ENCODE measurements around the gene ZBTB7B.

Gene ZBTB7B

DNA sequence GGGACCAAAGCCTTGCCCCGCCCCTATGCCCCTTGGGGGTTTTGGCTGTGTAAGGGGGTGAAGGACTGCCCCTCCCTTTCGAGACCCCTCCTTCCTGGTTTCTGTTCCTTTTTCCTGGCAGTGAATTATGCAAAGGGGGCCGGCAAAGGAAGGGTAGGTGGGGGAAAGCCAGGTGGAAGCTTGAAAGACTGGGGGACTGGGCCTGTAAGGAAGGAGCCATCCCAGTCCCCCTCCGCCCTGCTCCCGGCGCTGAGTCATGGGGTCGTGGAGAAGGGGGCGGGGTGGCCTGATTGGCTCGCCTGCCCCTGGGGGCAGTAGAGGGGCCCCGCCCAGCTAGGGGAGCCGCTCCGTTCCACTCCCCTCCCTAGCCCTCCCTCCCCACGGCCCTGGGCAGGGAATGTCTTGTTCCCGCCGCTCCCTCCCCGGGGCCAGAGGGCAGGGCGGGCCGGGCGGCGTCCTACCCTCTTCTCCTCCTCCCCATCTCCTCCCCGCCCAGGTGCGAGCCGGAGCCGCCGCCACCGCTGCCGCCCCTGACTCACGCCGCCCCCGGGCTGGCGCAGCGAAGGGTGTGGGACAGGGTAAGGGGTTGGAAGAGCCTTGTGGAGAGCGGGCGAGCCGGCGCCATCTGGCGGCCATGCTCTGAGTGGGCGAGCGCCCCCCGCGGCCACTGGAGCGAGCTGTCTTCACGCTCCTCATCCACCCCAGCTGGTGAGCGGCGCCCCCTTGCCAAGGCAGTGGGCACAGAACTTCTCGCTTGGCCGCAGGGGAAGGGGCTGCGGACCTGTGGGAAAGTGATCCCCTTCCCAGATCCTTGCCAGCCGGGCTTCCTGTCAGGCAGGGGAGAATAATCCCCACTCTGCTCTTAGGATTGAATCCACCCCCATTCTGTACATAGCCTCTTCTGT lies 14.7 kb downstream of the ZBTB7B start:
- DNase-seq (ENCODE audit: low read depth): no peak

DNA sequence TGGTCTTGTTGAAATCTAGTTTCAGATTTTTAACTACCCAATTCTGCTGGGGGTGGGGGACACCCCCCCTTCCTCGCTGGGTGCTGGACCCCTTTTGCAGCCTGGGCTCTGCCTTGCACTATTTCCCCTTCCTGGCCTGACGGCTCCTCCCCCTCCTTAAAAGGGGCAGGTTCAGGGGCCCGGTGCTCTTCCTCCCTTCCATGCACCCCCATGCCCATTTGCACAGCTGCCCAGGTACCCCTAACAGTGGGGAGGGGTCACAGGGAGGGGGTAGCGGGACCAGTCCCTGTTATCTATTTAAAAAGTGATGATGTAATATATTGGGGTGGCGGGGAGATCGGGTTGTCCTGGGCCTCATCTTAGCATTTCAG lies 15.3 kb downstream of the ZBTB7B start:
- no peak for DNase-seq (ENCODE audit: low read depth)

- no peak for DNase-seq (ENCODE audit: low read depth)
Observed at GRCh38 chr1:155018617-155019348, 16.2 kb downstream of the ZBTB7B start.

GRCh38 chr1:155019377-155020245 lies 17.0 kb downstream of the ZBTB7B start:
- no peak for DNase-seq (ENCODE audit: low read depth)

DNA sequence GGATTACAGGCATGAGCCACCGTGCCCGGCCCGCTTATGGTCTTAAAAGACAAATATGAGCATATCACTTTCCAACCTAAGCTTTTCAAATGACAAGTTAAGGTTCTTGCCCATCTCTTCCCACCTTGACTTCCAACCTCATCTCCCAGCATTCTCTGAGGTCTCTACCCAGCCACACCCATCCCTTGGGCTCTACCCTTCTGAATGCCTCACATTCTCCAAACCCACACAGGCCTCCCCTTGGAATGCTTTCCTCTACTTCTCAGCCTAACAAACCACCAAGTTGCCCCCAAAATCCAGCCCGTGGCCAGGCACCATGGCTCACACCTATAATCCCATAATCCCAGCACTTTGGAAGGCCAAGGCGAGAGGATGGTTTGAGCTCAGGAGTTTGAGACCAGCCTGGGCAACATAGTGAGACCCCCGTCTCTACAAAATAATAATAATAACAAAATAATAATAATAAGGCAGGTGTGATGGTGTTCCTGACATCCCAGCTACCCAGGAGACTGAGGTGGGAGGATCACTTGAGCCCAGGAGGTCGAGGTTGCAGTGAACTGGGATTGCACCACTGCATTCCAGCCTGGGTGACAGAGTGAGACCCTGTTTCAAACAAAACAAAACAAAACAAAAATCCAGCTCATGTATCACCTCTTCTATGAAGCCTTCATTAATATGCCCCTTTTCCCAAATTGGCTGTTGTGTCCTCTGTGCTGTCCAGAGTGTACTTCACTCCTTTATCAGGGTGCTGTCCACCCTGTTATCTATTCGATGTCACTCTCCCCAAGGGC lies 19.7 kb downstream of the ZBTB7B start:
- no peak for DNase-seq (ENCODE audit: low read depth)

DNA sequence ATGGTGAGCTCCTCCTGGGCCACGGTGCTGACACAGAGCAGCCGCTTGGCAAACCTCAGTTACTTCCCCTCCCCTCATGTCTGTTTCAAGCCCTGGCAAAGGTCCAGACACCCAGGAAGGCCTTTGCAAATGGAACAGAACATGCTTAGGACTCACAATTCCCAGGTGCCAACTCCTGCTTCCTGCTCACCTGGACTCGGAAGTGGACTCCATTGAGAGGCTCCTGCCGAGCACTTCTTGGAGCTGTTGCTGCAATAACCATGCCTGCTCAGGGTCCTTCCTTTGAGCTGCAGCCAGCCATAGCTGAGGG lies 20.3 kb downstream of the ZBTB7B start:
- DNase-seq (ENCODE audit: low read depth): no peak

- DNase-seq (ENCODE audit: low read depth): no peak
Observed at GRCh38 chr1:155023627-155024026, 21.0 kb downstream of the ZBTB7B start.

- no peak for DNase-seq (ENCODE audit: low read depth)
Observed at GRCh38 chr1:155024315-155024714, 21.7 kb downstream of the ZBTB7B start.

GRCh38 chr1:155026154-155026553 lies 23.6 kb downstream of the ZBTB7B start:
- DNase-seq (ENCODE audit: low read depth): no peak

GRCh38 chr1:155026588-155026987 lies 24.0 kb downstream of the ZBTB7B start:
- DNase-seq (ENCODE audit: low read depth): no peak

- DNase-seq (ENCODE audit: low read depth): no peak
Observed at GRCh38 chr1:155029513-155030242, 27.1 kb downstream of the ZBTB7B start.

GRCh38 chr1:155030243-155030795 lies 27.7 kb downstream of the ZBTB7B start:
- DNase-seq (ENCODE audit: low read depth): no peak

GRCh38 chr1:155030899-155031298 lies 28.3 kb downstream of the ZBTB7B start:
- DNase-seq (ENCODE audit: low read depth): no peak

GRCh38 chr1:155032886-155033285 lies 30.3 kb downstream of the ZBTB7B start:
- DNase-seq (ENCODE audit: low read depth): no peak

DNA sequence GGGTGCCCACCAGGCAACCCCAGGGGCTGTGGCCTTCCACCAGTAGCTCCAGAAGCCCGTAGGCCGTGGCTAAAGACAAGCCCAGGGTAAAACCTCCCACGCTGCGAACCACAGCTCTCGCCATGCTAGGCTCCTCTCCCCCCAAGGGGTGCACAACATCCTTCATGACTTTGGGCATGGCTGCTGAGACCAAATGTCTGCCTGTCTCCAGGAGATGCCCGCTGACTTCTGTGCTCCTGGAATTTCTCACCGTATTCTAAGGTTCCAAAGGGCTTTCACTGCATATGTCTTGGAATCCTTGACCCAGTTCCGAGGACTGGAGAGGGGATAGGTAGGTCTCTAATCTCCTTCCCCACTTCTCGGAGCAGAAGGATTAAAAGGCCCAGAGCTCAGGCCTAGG lies 30.9 kb downstream of the ZBTB7B start, which contains the start of the genes DCST1 and DCST2:
DCST1 (plus strand) TSS at position 301 of the 400 bp plus-strand sequence. CDS start 213 bp downstream, outside the sequence.
DCST2 (minus strand) TSS at position 258 of the 400 bp plus-strand sequence; CDS start at position 178, 80 bp downstream.
- no peak for DNase-seq (ENCODE audit: low read depth)

DNA sequence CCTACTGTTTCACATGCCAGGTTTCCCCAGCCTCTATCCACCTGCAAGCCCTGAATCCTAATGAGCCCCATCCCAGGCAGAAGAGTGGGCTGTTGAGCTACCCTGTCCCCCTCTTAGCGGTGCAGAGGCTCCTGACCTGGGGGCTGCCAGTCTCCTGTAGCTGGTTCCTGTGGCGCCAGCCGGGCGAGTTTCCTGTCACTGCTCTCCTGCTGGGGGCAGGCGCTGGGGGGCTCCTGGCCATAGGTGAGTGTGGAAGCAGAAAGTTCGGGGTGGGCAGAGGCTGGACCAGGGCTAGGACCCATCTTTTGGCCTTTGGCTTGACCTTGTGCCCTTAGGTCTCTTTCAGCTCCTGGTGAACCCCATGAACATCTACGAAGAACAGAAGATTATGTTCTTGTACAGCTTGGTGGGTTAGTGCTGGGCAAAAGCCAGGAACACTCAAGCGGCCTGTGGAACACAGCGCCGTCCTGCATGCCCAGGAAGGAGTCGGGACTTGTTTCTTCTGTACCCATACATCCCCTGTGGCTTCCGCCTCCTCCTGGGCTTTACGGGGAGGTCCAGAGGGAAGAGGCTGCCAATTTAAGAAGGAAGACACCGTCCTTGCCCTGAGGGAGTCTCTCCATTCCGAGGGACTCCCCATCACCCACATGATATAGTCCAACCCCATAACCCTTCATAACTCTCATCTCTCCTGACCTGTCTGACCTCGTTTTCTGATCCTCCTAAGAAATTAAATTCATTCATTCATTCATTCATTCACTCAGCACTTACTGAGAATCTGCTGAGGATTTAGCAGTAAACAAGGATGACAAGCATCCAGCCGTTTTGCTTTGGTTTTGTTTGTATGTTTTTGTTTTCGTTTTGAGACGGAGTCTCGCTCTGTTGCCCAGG lies 32.0 kb downstream of the ZBTB7B start:
- DNase-seq (ENCODE audit: low read depth): no peak

DNA sequence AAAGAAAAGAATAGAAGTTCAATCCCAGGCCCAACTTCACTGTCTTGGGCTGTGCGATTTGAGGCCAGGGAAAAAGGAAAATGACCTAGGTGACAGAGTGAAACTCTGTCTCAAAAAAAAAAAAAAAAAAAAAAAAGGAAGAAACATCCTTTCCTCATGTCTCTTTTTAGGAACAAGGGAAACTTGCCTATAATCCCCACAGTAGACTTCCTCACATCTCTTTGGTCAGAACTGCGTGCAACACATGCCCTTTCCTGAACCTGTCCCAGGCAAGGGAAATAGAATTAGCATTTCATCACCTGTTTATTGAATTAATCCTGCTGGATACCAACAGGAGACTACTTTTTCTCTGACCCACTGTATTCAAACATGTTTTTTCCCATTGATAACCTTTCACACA lies 33.3 kb downstream of the ZBTB7B start:
- DNase-seq (ENCODE audit: low read depth): no peak

DNA sequence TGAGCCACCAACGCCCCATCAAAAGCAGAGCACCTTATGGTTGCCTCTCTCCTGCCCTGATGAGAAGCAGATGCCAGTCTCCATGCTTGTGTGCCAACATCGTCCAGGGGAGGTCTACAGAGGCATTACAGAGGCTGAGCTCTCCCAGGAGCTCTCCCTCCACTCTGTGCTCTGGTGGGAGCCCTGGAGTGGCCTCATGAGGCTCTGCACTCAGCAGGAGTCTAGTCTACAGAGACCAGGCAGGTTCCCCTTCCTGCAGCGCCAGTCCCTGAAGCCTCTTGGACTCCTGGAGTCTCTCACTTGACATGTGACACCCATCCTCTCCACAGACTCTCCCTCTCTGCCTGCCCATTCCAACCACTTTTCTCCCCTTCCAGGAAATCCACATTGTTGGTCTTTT lies 34.4 kb downstream of the ZBTB7B start:
- DNase-seq (ENCODE audit: low read depth): no peak

- no peak for DNase-seq (ENCODE audit: low read depth)
Observed at GRCh38 chr1:155037851-155038441, 35.3 kb downstream of the ZBTB7B start.
